MM.1S (cell line): Measurements from ENCODE around the gene BAIAP3.

Experiments
- DNase-seq: peaks from one replicate; pipeline ENCODE4 v3.0.0-alpha.2; 2015
- H2AFZ ChIP-seq: fragments of 300-600 bp; sonication (generic); 2 replicates; pipeline ENCODE4 v1.6.0; 2016; ENCODE audit warnings: antibody characterized with exemption, low read length
- H3F3A ChIP-seq: fragments of 300-600 bp; sonication (generic); 2 replicates; pipeline ENCODE4 v1.6.1; 2016; ENCODE audit warnings: mild to moderate bottlenecking, antibody characterized with exemption, low read length, moderate library complexity, mixed read lengths; ENCODE audit not compliant: insufficient read depth
- H3K27ac ChIP-seq: fragments of 300-600 bp; sonication (generic); 2 replicates; pipeline ENCODE4 v1.5.1; 2016; ENCODE audit warnings: mild to moderate bottlenecking, low read length
- H3K27me3 ChIP-seq: fragments of 300-600 bp; sonication (generic); replicated peaks from 2 replicates; pipeline ENCODE4 v1.6.0; 2016; ENCODE audit warnings: low read length; ENCODE audit not compliant: insufficient read depth
- H3K36me3 ChIP-seq: fragments of 300-600 bp; sonication (generic); replicated peaks from 2 replicates; pipeline ENCODE4 v1.6.1; 2016; ENCODE audit warnings: mild to moderate bottlenecking, low read length, mixed read lengths; ENCODE audit not compliant: insufficient read depth
- H3K4me1 ChIP-seq: fragments of 300-600 bp; sonication (generic); 2 replicates; pipeline ENCODE4 v1.6.1; 2016; ENCODE audit warnings: low read length, mixed read lengths
- H3K4me2 ChIP-seq: fragments of 300-600 bp; sonication (generic); 2 replicates; pipeline ENCODE4 v1.6.0; 2016; ENCODE audit warnings: low read depth, low read length
- H3K4me3 ChIP-seq: fragments of 300-600 bp; sonication (generic); 2 replicates; pipeline ENCODE4 v1.5.1; 2016; ENCODE audit warnings: low read length, mixed read lengths
- H3K79me2 ChIP-seq: fragments of 300-600 bp; sonication (generic); 2 replicates; pipeline ENCODE4 v1.6.1; 2016; ENCODE audit warnings: mixed run types, low read length, mixed read lengths
- H3K9ac ChIP-seq: fragments of 300-600 bp; sonication (generic); 2 replicates; pipeline ENCODE4 v1.6.1; 2016; ENCODE audit warnings: low read length, mixed read lengths
- H3K9me2 ChIP-seq: fragments of 300-600 bp; sonication (generic); replicated peaks from 2 replicates; pipeline ENCODE4 v1.6.1; 2016; ENCODE audit warnings: mild to moderate bottlenecking, low read length, mixed read lengths; ENCODE audit not compliant: insufficient read depth
- H3K9me3 ChIP-seq: fragments of 300-600 bp; sonication (generic); replicated peaks from 2 replicates; pipeline ENCODE4 v1.6.1; 2016; ENCODE audit warnings: mild to moderate bottlenecking, low read length, mixed read lengths; ENCODE audit not compliant: insufficient read depth
- H4K20me1 ChIP-seq: fragments of 300-600 bp; sonication (generic); 2 replicates; pipeline ENCODE4 v1.6.1; 2016; ENCODE audit warnings: mild to moderate bottlenecking, low read length, moderate library complexity, mixed read lengths; ENCODE audit not compliant: insufficient read depth
- CTCF ChIP-seq: fragments of 300-600 bp; sonication (generic); IDR thresholded peaks from 2 replicates; pipeline ENCODE4 v1.5.1; 2016; ENCODE audit warnings: antibody characterized with exemption, low read length, mixed read lengths
- EZH2 ChIP-seq: fragments of 300-600 bp; sonication (generic); optimal IDR thresholded peaks from 2 replicates; pipeline ENCODE3; 2017; ENCODE audit warnings: low read depth, mild to moderate bottlenecking, antibody characterized with exemption, low read length, mixed read lengths
- EZH2phosphoT487 ChIP-seq: fragments of 300-600 bp; sonication (generic); IDR thresholded peaks from 2 replicates; pipeline ENCODE4 v1.6.1; 2018; ENCODE audit warnings: antibody characterized with exemption, low read length

The BAIAP3 gene

GRCh38 chr16:1335996-1336395 lies 2.6 kb downstream of the BAIAP3 start:
- no peak for DNase-seq
- no peak overlapping the region for H3K9ac ChIP-seq
- H3K9me3 ChIP-seq = no peaks in the 10 kb centered on the region
- H4K20me1 ChIP-seq = no peaks in the 10 kb centered on the region
- no peaks in the 10 kb centered on the region for H3F3A ChIP-seq
- peaks cover 16% of the 10 kb centered on the region for H3K4me1 ChIP-seq
- H3K9me2 ChIP-seq = no peaks in the 10 kb centered on the region
- TF ChIP-seq EZH2phosphoT487 (no peak), EZH2 (no peak), CTCF (no peak)
- no peaks in the 10 kb centered on the region for H3K79me2 ChIP-seq
- no peak overlapping the region for H3K4me2 ChIP-seq
- H3K36me3 ChIP-seq = no peaks in the 10 kb centered on the region
- H2AFZ ChIP-seq = no peak overlapping the region
- H3K4me3 ChIP-seq = no peak overlapping the region
- peaks cover 63% of the 10 kb centered on the region for H3K27me3 ChIP-seq
- H3K27ac ChIP-seq = no peak overlapping the region

- Histone ChIP-seq H3K27me3 (peaks cover 63% of the 10 kb centered on the region), H3F3A (no peaks in the 10 kb centered on the region), H4K20me1 (no peaks in the 10 kb centered on the region), H3K36me3 (no peaks in the 10 kb centered on the region), H3K79me2 (no peaks in the 10 kb centered on the region), H3K9me3 (no peaks in the 10 kb centered on the region), H3K4me1 (peaks cover 10% of the 10 kb centered on the region), H3K4me3 (no peak overlapping the region), H3K27ac (no peak overlapping the region), H3K9ac (no peak overlapping the region), H3K9me2 (no peaks in the 10 kb centered on the region), H2AFZ (no peak overlapping the region), H3K4me2 (no peak overlapping the region)
- TF ChIP-seq EZH2 (no peak), EZH2phosphoT487 (no peak), CTCF (no peak)
- no peak for DNase-seq
Measured at GRCh38 chr16:1336619-1337018, 3.2 kb downstream of the BAIAP3 start.

GRCh38 chr16:1337486-1337885 lies 4.0 kb downstream of the BAIAP3 start:
- Histone ChIP-seq H3K9me2 (no peaks in the 10 kb centered on the region), H3K4me1 (peaks cover 8% of the 10 kb centered on the region), H3K9me3 (no peaks in the 10 kb centered on the region), H3K4me2 (no peak overlapping the region), H3K9ac (no peak overlapping the region), H2AFZ (no peak overlapping the region), H3K27ac (no peak overlapping the region), H3K36me3 (no peaks in the 10 kb centered on the region), H3K27me3 (peaks cover 61% of the 10 kb centered on the region), H3F3A (no peaks in the 10 kb centered on the region), H3K4me3 (no peak overlapping the region), H4K20me1 (no peaks in the 10 kb centered on the region), H3K79me2 (no peaks in the 10 kb centered on the region)
- DNase-seq = no peak
- TF ChIP-seq EZH2 (no peak), EZH2phosphoT487 (no peak), CTCF (no peak)
